HG03045 (cell line): Measurements from ENCODE around the gene CHRM1.

Source experiments
- ATAC-seq: cut with Tn5 transposase; IDR thresholded peaks from one replicate; pipeline ENCODE4 v1.9.1; 2021; ENCODE audit warnings: mild to moderate bottlenecking, moderate library complexity; ENCODE audit not compliant: unreplicated experiment

CHRM1 gene

GRCh38 chr11:62926680-62927455 lies 5.7 kb upstream of the CHRM1 start:
- no peak for ATAC-seq

GRCh38 chr11:62925745-62926679 lies 4.8 kb upstream of the CHRM1 start:
- no peak for ATAC-seq

GRCh38 chr11:62925308-62925707 lies 4.1 kb upstream of the CHRM1 start:
- no peak for ATAC-seq

- ATAC-seq = no peak
Measured at GRCh38 chr11:62923601-62924411, 2.6 kb upstream of the CHRM1 start.

GRCh38 chr11:62922653-62923431 lies 1.7 kb upstream of the CHRM1 start:
- ATAC-seq = no peak

- ATAC-seq = no peak
Measured at GRCh38 chr11:62922189-62922589, 1.0 kb upstream of the CHRM1 start.

- no peak for ATAC-seq
Measured at GRCh38 chr11:62921573-62922188, 518 bp upstream of the CHRM1 start.

- ATAC-seq = no peak
Measured at GRCh38 chr11:62919898-62920640, 1.1 kb downstream of the CHRM1 start.

- ATAC-seq = no peak
Measured at GRCh38 chr11:62919476-62919875, 1.7 kb downstream of the CHRM1 start.

- ATAC-seq = no peak
Measured at GRCh38 chr11:62918531-62918930, 2.6 kb downstream of the CHRM1 start.

- ATAC-seq = no peak
Measured at GRCh38 chr11:62917906-62918502, 3.2 kb downstream of the CHRM1 start.

GRCh38 chr11:62914416-62914815 lies 6.7 kb downstream of the CHRM1 start:
- no peak for ATAC-seq

- ATAC-seq = no peak
Measured at GRCh38 chr11:62912268-62912667, 8.9 kb downstream of the CHRM1 start.

- ATAC-seq = no peak
Measured at GRCh38 chr11:62911137-62912130, 9.7 kb downstream of the CHRM1 start.

- ATAC-seq = no peak
Measured at GRCh38 chr11:62910141-62910882, 10.9 kb downstream of the CHRM1 start.

GRCh38 chr11:62909107-62909894 lies 11.9 kb downstream of the CHRM1 start:
- no peak for ATAC-seq
